Activated T-helper 2 cell treated with anti-CD3 and anti-CD28 coated beads, Interferon-gamma antibody, Interleukin-2, Interleukin-4, amounts not matched to agents 10 μg/mL and 5 μg/mL and 100 μg/mL, durations not matched to agents 14 hours and 24 hours and 36 hours (primary cell): ENCODE data around the gene BST2. TPM values are rescaled to one million over a fixed set of nuclear protein-coding genes. Genes with fewer than 3 reads are reported as not detected.

ENCODE experiments used
- DNase-seq: peaks from one replicate; pipeline ENCODE4 v3.0.0; 2021; ENCODE audit warnings: low spot score
- H3K27ac Mint-ChIP-seq: one replicate; pipeline ENCODE4 v1.8.0; 2021; ENCODE audit warnings: mixed read lengths
- H3K27me3 Mint-ChIP-seq: one replicate; pipeline ENCODE4 v1.8.0; 2021; ENCODE audit warnings: low read depth, mixed read lengths
- H3K36me3 Mint-ChIP-seq: one replicate; pipeline ENCODE4 v1.8.0; 2021; ENCODE audit warnings: low read depth, mixed read lengths
- H3K4me1 Mint-ChIP-seq: one replicate; pipeline ENCODE4 v1.8.0; 2021; ENCODE audit warnings: low read depth, mixed read lengths
- H3K4me3 Mint-ChIP-seq: one replicate; pipeline ENCODE4 v1.8.0; 2021; ENCODE audit warnings: low read depth, mild to moderate bottlenecking, moderate library complexity, mixed read lengths
- H3K9me3 Mint-ChIP-seq: one replicate; pipeline ENCODE4 v1.8.0; 2021; ENCODE audit warnings: mixed read lengths
- intact Hi-C: fragments of 100-400 bp; cut with micrococcal nuclease; formaldehyde crosslinking; loops from one replicate; pipeline ENCODE4 v1.15.1; 2023
- total RNA-seq: library from RNA; stranded (reverse); gene quantifications from 2 replicates; pipeline ENCODE4 v1.2.3, GENCODE V29; 2022

The BST2 gene
- total RNA-seq, 1 donor from 2014 or later = 133 TPM

- intact Hi-C loops = loop anchor here (5.0 kb wide), 3 partner anchors 57 to 103 kb away; partner anchors contain the start of genes DDA1, GTPBP3 and MRPL34
- peaks cover 39% of the 10 kb centered on the region for H3K36me3 Mint-ChIP-seq
- no peaks in the 10 kb centered on the region for H3K27me3 Mint-ChIP-seq
- H3K27ac Mint-ChIP-seq = no peak overlapping the region
- H3K4me3 Mint-ChIP-seq = no peak overlapping the region
- no peak for DNase-seq
- H3K9me3 Mint-ChIP-seq = no peaks in the 10 kb centered on the region
- peaks cover 31% of the 10 kb centered on the region for H3K4me1 Mint-ChIP-seq
Observed at GRCh38 chr19:17409990-17410389, 4.6 kb upstream of the BST2 start.

- Mint-ChIP-seq H3K4me3 (peak overlapping the region; percentile 92), H3K27ac (peak overlapping the region; percentile 87), H3K27me3 (no peaks in the 10 kb centered on the region), H3K4me1 (peaks cover 32% of the 10 kb centered on the region), H3K36me3 (peaks cover 39% of the 10 kb centered on the region), H3K9me3 (no peaks in the 10 kb centered on the region)
- no peak for DNase-seq
- intact Hi-C loops = loop anchor here (5.0 kb wide), 3 partner anchors 60 to 100 kb away; partner anchors contain the start of genes DDA1, GTPBP3 and MRPL34
Observed at GRCh38 chr19:17406887-17407196, 1.4 kb upstream of the BST2 start.

DNA sequence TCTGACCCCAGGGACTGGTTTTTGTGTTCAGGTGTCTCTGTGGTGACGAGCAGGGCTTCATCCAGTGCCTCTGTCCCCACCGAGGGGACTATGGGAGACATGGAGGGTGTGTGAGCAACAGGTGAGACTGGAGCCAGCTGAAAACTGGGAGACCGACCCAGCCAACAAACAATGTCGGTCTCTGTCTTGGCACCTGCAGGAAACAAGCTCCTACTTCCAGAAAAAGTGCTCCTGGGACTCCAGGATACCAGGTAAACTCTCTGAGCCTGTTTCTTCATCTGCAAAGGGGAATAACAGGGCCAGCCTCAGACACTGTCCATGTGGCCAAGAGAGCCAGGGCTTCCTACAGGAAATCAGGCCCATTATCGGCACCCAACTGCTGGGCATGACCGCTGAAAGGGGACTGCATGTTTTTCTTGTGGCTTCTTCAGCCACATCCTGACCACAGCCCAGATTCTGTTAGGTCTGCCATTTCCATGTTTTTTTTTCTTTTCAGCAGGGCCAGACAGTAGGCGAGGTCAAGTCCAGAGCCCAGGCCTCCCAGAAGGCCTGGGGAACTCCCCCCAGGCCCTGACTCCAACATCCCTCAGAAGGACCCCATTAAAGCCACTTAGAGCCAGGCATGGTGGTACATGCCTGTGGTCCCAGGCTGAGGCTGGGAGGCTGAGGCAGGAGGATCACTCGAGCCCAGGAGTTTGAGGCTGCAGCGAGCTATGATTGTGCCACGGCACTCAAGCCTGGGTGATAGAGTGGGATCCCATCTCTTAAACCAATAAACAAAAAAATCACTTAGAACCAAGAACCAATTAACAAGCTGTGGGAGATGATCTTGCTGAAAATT, 836 bp upstream of the BST2 start:
- DNase-seq = no peak
- Mint-ChIP-seq H3K36me3 (peaks cover 39% of the 10 kb centered on the region), H3K27me3 (no peaks in the 10 kb centered on the region), H3K27ac (peak overlapping the region; percentile 87), H3K9me3 (no peaks in the 10 kb centered on the region), H3K4me3 (peak overlapping the region; percentile 92), H3K4me1 (peaks cover 31% of the 10 kb centered on the region)
- intact Hi-C loops = loop anchor here (5.0 kb wide), 3 partner anchors 61 to 99 kb away; partner anchors contain the start of genes DDA1, GTPBP3 and MRPL34

DNA sequence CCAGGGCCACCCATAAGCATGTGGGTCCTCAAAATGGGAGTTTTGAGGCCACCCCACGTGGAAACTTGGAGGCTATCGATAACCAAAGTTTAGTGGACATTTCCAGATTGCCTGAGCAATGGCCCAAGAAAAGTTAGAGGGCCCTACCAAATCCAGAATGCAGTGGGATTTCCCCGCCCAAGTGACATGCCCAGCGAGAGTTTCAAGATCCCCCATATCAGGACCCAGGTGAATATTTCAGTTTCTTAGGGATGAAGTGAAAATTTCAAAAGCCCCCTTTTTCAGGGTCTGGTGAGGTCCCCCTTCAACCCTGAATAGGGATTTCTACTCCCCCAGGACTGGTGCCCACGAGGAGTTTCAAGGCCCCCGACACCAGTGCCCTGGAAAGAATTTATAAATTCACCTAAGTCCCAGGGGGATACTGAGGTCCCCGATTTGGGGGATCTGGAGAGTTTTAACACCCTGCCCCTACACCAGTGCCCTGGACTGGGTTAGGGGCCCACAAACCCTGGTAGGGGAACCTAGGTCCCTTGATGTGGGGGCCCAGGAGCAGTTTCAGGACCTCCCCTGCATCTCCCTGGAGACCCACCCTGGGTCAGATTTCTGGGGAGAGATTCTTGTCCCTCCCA, 695 bp downstream of the BST2 start:
- no peak for DNase-seq
- intact Hi-C loops = loop anchor here (1.0 to 5.0 kb wide), 5 partner anchors 14 to 97 kb away; partner anchors contain the start of genes DDA1, GTPBP3 and MRPL34
- H3K36me3 Mint-ChIP-seq = peaks cover 42% of the 10 kb centered on the region

DNA sequence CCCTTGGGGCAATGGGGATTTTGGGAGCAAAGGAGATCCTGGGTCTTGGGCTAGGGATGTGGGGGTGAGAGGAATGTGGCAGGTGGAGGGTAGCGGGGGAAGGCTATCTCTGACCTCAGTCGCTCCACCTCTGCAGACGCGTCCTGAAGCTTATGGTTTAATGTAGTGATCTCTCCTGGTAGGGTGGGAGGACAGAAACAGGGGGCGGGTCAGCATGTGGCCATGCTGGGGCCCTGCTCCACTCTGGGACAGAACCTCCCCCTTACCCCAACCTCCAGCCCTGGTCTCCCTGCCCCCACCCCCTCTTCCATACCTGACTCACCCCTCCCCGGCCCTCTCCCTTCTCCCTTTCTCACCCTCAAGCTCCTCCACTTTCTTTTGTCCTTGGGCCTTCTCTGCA, 1.4 kb downstream of the BST2 start:
- Mint-ChIP-seq H3K27ac (peak overlapping the region; percentile 70), H3K4me1 (peaks cover 31% of the 10 kb centered on the region), H3K4me3 (peak overlapping the region; percentile 92), H3K36me3 (peaks cover 41% of the 10 kb centered on the region), H3K9me3 (no peaks in the 10 kb centered on the region), H3K27me3 (no peaks in the 10 kb centered on the region)
- no peak for DNase-seq
- intact Hi-C loops = loop anchor here (2.0 kb wide), 1 partner anchor 13 kb away; no protein-coding TSS in a partner anchor

More for the DNA sequence above, 695 bp downstream of the BST2 start:
- Mint-ChIP-seq H3K9me3 (no peaks in the 10 kb centered on the region), H3K27ac (peak overlapping the region; percentile 87), H3K4me1 (peaks cover 31% of the 10 kb centered on the region), H3K27me3 (no peaks in the 10 kb centered on the region), H3K4me3 (peak overlapping the region; percentile 92)

- Mint-ChIP-seq H3K27me3 (no peaks in the 10 kb centered on the region), H3K9me3 (no peaks in the 10 kb centered on the region), H3K27ac (peak overlapping the region; percentile 74), H3K36me3 (peaks cover 44% of the 10 kb centered on the region), H3K4me1 (peaks cover 31% of the 10 kb centered on the region), H3K4me3 (peak overlapping the region; percentile 92)
- DNase-seq = no peak
- intact Hi-C loops = no loop called here
Observed at GRCh38 chr19:17402982-17403855, 2.2 kb downstream of the BST2 start.

DNA sequence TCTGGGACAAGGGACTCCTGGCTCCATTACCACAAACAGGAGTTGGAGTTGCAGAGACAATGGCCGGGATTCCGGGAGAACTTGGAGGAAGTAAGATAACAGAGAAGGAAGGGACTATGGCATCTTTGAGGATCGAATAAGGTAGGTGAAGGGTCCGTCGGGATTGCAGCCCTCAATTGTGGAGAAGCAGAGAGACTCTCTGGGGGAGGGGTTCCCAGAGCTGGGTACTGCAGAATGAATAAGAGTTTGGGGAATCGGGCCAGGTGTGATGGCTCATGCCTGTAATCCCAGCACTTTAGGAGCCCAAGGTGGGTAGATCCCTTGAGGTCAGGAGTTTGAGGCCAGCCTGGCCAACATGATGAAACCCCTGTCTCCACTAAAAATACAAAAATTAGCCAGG, 3.8 kb downstream of the BST2 start:
- intact Hi-C loops = no loop called here
- Mint-ChIP-seq H3K27me3 (no peaks in the 10 kb centered on the region), H3K4me3 (no peak overlapping the region), H3K9me3 (no peaks in the 10 kb centered on the region), H3K36me3 (peaks cover 40% of the 10 kb centered on the region), H3K4me1 (peaks cover 21% of the 10 kb centered on the region), H3K27ac (no peak overlapping the region)
- DNase-seq = no peak

DNA sequence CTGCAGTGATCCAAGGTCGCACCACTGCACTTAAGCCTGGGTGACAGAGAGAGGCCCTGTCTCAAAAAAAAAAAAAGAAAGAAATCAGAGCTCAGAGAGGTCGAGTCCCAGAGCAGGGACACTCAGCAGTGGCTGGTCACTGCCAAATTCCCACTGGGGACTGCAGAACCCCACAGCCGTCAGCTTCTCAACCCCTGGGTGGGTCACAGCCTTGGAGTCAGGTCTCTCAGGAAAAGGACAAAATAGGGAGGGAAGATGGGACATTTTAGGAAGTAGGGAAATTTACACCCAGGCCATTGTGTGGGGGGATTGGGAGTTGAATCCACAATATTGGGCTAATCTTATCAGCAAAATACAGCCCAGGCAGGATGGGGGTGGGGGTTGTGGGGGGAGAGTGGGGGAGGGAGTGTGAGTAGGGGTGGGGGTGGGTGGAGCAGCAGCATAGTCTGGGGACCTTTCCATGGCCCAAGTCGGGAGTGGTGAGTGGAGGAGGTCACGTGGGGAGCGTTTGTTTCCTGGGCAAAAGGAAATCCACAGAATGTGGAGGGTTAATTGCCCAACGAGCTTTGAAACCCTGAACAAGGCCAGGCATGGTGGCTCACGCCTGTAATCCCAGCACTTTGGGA, 6.4 kb downstream of the BST2 start:
- peaks cover 11% of the 10 kb centered on the region for H3K4me1 Mint-ChIP-seq
- no peak overlapping the region for H3K27ac Mint-ChIP-seq
- peaks cover 34% of the 10 kb centered on the region for H3K36me3 Mint-ChIP-seq
- intact Hi-C loops = no loop called here
- H3K9me3 Mint-ChIP-seq = no peaks in the 10 kb centered on the region
- no peak overlapping the region for H3K4me3 Mint-ChIP-seq
- H3K27me3 Mint-ChIP-seq = no peaks in the 10 kb centered on the region
- no peak for DNase-seq

DNA sequence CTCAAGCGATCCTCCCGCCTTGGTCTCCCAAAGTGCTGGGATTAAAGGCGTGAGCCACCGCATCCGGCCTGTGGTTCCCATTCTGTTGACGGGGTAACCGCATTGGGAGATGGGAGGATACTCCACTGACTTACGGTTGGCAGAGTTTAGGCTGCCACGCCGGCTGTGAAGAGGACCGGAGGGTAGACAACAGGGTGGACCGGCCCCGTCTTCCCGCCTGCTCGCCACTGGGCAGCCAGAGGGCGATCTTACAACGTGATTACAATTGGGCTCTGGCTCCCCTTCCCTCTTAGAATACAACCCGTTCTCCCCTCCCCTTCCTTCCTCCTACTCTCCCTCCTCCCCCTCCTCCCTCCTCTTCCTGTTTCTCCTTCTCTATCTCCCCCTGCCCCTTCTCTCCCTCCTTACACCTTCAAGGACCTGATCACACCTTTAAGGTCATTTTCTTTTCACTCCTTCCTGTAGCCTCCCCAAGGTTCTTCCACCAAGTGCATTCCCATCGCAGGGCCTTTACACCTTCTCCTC, 10.5 kb downstream of the BST2 start:
- H3K4me3 Mint-ChIP-seq = peak overlapping the region; percentile 33
- peaks cover 11% of the 10 kb centered on the region for H3K36me3 Mint-ChIP-seq
- peak overlapping the region; percentile 49 for H3K27ac Mint-ChIP-seq
- H3K4me1 Mint-ChIP-seq = peaks cover 15% of the 10 kb centered on the region
- no peaks in the 10 kb centered on the region for H3K9me3 Mint-ChIP-seq
- intact Hi-C loops = loop anchor here (1.0 kb wide), 1 partner anchor 71 kb away; no protein-coding TSS in a partner anchor
- peaks cover 5% of the 10 kb centered on the region for H3K27me3 Mint-ChIP-seq
- peak; percentile 44 for DNase-seq

DNA sequence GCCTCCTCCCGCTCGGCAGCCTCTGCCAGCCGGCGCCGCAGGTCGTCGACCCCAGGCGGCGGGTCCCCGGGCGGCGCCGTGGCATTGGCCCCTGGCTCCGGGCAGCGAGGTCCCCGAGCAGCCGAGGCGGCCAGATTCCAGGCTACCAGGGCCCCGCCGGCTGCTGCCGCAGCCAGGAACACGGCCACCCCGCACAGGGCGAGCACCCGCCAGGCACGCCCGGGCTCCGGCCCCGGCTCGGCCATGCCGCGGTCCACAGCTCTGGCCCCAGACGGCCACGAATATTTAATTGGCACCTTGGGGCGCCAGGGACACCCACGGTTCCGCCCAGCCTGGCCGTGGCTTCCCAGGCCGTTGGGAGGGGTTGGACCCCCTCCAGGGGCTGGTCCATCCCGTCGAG, 11.5 kb downstream of the BST2 start, which contains the start of gene CCDC194:
Gene CCDC194 (minus strand): TSS at position 283 of the 400 bp plus-strand sequence. CDS start 38 bp downstream, at position 245.
- intact Hi-C loops = no loop called here
- Mint-ChIP-seq H3K4me1 (peaks cover 15% of the 10 kb centered on the region), H3K27ac (peak within 1 kb of the TSS; percentile 49), H3K36me3 (peaks cover 10% of the 10 kb centered on the region), H3K4me3 (peak within 1 kb of the TSS; percentile 33), H3K27me3 (peaks cover 13% of the 10 kb centered on the region), H3K9me3 (peaks cover 4% of the 10 kb centered on the region)
- no peak for DNase-seq

GRCh38 chr19:17393002-17393401, 12.4 kb downstream of the BST2 start:
- intact Hi-C loops = no loop called here
- no peak for DNase-seq
- peaks cover 17% of the 10 kb centered on the region for H3K27me3 Mint-ChIP-seq
- peaks cover 6% of the 10 kb centered on the region for H3K36me3 Mint-ChIP-seq
- peaks cover 4% of the 10 kb centered on the region for H3K9me3 Mint-ChIP-seq
- no peak overlapping the region for H3K4me3 Mint-ChIP-seq
- no peak overlapping the region for H3K27ac Mint-ChIP-seq
- H3K4me1 Mint-ChIP-seq = peaks cover 15% of the 10 kb centered on the region
